ENCODE results near the gene ROS1.
"Not testable (repeated sequence)": the region's sequence is repeated elsewhere in the genome, so short reads cannot be mapped to it uniquely, and the experiment has no call there.

ROS1 gene

DNA sequence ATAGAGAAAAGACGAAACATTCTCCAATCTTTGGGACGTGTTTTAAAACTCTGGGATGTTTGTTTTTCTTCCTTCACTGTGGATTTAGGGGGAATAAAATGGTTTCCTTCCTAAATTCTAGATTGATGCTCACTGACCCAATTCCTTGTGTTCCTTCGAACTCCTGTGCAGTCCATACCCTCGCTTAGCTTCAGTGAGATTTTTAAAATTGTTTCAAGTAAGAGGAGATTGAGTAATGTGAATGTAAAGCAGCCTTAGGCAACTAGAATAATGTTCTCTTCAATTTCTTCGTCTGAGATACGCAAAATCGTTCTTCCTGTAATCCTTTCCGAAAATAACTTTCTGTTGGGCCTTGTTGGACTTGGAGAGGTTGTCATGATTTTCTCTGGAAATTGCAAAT is 162.9 kb downstream of the ROS1 start:
- H4K20me1 ChIP-seq: no peaks in the 10 kb centered on the region
- no peak overlapping the region for H3K27ac ChIP-seq
- H3K4me2 ChIP-seq: no peak overlapping the region
- peaks cover 0 to 30% (median 0%) of the 10 kb centered on the region in 10 experiments; a peak in 4 of 20 replicates for H3K4me1 ChIP-seq
- H3K9ac ChIP-seq: no peak overlapping the region
- no peak for TF ChIP-seq Cebpa-rat (IDR thresholded peaks at IDR 0.05)
- H3K4me3 ChIP-seq: no peak overlapping the region
- peaks cover 0 to 16% (median 9%) of the 10 kb centered on the region in 11 experiments; a peak in 10 of 22 replicates for H3K27me3 ChIP-seq
- H3K36me3 ChIP-seq: no peaks in the 10 kb centered on the region
- H3K9me3 ChIP-seq (replicated peaks in 1 of 11): peaks cover 16 to 30% (median 20%) of the 10 kb centered on the region in 11 experiments

DNA sequence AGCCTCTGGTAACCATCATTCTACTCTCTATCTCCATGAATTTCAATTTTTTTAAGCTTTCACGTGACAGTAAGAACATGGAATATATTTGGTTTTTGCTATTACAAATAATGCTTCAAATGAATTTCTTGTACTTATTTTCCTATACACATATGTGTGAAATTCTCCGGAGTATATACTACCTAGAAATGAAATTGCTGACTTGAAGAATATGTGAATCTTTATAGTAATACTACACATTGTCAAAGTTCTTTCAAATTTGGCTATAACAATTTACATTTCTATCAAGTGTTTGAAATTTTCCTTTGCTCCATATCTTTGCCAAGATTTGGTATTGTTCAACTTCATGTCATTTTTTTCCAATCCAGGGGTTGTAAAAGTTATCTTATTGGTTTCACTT is 172.0 kb downstream of the ROS1 start:
- Histone ChIP-seq H3K27ac (no peak overlapping the region), H3K9me3 (replicated peaks in 1 of 11) (peaks cover 0 to 5% (median 0%) of the 10 kb centered on the region in 11 experiments; a peak in 2 of 22 replicates), H3K27me3 (no peaks in the 10 kb centered on the region), H3K4me3 (no peak overlapping the region), H3K9ac (no peak overlapping the region), H3K4me2 (no peak overlapping the region), H3K4me1 (no peaks in the 10 kb centered on the region), H4K20me1 (no peaks in the 10 kb centered on the region), H3K36me3 (no peaks in the 10 kb centered on the region)
- TF ChIP-seq Cebpa-rat (IDR thresholded peaks at IDR 0.05): no peak

GRCh38 chr6:117244979-117245378 is 180.8 kb downstream of the ROS1 start:
- H3K9ac ChIP-seq; H3K9me3 ChIP-seq (replicated peaks in 1 of 11); H3K36me3 ChIP-seq; H3K4me3 ChIP-seq; H3K27me3 ChIP-seq; H3K27ac ChIP-seq; H3K4me1 ChIP-seq; H4K20me1 ChIP-seq; H3K4me2 ChIP-seq: not testable (repeated sequence)

- H3K9ac ChIP-seq, H3K4me2 ChIP-seq: not testable (repeated sequence)
Observed at GRCh38 chr6:117244571-117244970, 181.2 kb downstream of the ROS1 start.

More at GRCh38 chr6:117244571-117244970, 181.2 kb downstream of the ROS1 start:
- not testable (repeated sequence) for H3K27me3 ChIP-seq; H3K4me1 ChIP-seq; H3K9me3 ChIP-seq (replicated peaks in 1 of 11); H4K20me1 ChIP-seq; H3K27ac ChIP-seq; H3K36me3 ChIP-seq; H3K4me3 ChIP-seq

All from BLaER1 treated with 17β-estradiol and CSF1 and Interleukin-3, amounts not matched to agents 10 nM and 100 nM (cell line).